Activated CD4-positive, alpha-beta T cell treated with anti-CD3 and anti-CD28 coated beads, Interleukin-2, amount 50 U/mL, for 24 hours (primary cell): ENCODE measurements around the gene CDK16.

Experiments
- DNase-seq, 2 donors: peaks; one replicate each; pipeline ENCODE4 v3.0.0-alpha.2; 2020; ENCODE audit warnings: low read depth in 1 of 2, low spot score in 1 of 2

Gene CDK16

GRCh38 chrX:47185241-47185640, 33.2 kb upstream of the CDK16 start:
- no peak for DNase-seq

DNA sequence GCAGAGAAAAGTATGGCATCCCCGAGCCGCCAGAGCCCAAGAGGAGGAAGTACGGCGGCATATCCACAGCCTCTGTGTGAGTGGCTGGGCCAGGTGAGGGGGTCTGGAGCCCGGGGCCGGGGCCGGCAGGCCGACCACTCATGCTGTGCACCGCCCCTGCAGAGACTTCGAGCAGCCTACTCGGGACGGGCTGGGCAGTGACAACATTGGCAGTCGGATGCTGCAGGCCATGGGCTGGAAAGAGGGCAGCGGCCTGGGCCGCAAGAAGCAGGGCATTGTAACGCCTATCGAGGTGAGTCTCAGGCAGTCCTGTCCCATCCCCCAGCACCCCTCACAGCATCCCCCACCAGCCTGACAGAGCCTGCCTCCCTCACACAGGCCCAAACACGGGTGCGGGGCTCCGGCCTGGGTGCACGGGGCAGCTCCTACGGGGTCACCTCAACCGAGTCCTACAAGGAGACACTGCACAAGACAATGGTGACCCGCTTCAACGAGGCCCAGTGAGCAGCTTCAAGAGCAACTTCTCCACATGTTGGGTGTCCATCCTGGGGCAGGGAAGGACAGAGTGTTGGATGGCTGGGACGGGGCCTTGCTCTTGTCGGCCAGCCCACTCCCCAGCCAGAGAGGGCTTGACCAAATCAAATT, 32.3 kb upstream of the CDK16 start:
- DNase-seq, result no peak

GRCh38 chrX:47187106-47187677, 31.3 kb upstream of the CDK16 start:
- DNase-seq, result no peak

DNA sequence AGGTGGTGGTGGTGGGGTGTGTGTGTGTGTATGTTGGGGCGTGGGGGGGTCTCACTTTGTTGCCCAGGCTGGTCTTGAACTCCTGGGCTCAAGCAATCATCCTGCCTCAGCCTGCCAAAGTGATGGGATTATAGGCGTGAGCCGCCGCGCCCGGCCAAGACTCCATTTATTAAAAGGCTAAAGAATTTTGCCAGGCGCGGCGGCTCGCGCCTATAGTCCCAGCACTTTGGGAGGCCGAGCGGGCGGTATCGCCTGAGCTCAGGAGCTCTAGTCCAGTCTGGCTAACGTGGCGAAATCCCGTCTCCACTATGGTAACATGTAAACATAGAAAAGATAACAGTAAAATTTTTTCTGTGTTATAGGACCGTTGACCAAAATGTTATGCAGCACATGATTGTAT, 28.6 kb upstream of the CDK16 start:
- DNase-seq, result no peak

- DNase-seq, result peak; percentile 44 to 76
Measured at GRCh38 chrX:47190445-47191269, 27.8 kb upstream of the CDK16 start.

DNA sequence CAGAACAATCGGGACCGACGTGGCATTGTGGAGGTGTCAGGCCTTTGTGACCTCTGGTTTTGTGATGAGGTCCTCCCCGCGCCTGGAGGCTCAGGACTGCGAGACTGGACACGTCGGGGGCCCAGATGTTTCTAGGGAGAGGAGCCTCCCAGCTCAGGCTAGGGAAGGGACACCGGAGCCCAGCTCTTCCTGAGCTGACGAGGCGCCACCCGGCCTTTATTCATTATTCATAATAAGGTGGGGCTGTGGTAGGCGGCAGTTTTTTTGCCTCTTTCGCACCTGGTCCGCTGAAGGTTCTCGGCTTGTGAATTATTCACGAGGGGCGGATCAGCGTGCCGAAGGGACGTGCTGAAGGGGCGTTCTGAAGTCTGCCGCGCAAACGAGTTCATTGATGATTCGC, 27.1 kb upstream of the CDK16 start:
- peak; percentile 4 to 37 for DNase-seq

DNA sequence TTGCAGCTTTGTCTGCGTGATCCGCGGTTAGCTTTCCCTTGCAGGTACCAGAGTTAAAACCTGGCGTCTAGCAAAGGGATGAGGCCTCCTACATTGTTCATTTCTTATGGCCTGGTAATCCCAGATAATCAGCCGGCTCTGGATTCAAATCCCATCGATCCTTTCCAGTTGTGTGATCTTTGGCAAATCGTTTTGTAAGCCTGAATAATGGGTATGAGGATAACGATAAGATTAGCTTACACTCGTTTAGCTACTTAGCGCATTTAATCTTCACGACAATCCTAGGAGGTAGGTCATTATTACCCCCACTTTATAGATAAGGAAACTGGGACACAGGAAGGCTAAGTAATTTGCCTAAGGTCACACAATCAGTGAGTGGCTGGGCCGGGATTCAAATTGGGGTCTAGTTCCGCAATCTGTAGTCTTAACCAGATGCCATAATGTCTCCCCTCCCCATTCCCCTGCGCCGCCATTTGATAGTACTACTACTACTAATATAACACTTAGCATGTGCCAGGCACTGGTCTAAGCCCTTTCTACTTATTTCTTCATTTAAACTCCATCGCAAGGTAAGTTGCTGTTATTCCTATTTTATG, 26.6 kb upstream of the CDK16 start:
- DNase-seq, result no peak

GRCh38 chrX:47193475-47194193, 24.8 kb upstream of the CDK16 start, which contains the start of gene UBA1:
Gene UBA1, plus strand, starts transcription at chrX:47193829. Its CDS starts 4,974 bp downstream, at chrX:47198803.
- peak; percentile 71 to 90 for DNase-seq

DNA sequence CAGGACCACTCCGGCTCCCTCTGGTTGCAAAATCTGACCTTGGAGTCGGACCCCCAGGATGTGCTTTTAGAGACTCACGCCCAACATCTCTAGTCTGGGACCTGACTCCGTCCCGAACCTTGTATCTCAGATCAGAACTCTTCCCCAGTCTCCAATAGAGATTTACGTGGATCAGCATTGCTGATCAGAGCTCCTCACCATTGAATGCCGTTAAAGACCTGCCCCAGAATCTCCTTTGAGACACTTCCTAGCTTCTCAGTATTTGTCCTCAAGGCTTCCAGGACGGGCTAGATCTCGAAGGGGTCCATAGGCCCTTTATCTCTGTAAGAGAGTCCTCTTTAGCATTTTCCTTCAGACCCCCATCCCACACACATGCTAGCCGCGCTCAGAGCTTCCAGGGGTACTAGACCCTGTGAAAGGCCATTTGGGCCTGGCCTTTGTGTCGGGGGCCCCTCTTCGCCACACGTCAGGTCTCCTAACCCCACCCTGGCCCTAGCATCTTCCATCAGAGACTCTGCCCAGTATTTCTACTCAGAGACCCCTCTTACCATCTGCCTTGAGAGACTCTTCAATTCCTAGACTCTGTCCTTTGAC, 24.2 kb upstream of the CDK16 start:
- DNase-seq, result no peak

DNA sequence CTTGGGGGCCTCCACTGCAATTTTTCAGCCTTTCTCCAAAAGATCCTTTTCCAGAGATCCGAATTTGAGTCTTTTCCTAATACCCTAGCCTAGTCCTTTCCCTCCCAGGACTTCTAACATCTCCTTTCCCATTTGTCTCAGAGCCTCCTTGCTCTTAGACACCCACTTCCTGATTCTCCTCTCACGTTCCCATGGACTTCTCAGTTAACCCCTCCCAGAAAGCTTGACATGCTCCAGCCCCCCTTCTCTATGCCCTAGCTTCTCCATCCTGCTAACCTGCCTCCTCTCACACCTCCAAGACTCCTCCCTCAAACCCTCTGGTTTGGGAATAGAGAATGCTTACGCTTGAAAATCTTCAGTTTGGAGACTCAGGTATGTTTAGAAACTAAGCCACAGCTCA, 22.4 kb upstream of the CDK16 start:
- DNase-seq, result no peak

DNA sequence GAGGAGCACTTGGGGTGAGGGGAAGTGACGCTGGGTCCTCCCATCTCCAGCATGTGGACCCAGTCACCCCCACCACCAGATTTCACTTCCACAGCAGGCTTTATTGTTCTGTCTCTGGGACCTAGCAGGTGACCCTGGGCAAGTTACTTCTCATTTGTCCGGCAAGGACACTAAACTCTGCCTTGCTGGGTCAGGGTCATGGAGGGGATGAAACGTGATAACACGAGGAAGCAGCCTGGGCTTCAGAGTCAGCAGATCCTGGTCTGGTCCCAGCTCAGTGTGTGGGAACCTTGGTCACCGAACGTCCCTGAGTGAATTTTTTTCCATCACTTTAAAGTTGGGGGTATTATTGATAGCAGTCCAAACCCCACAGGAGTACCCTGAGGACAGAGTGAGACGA, 21.0 kb upstream of the CDK16 start:
- DNase-seq, result no peak

GRCh38 chrX:47198026-47198686, 20.3 kb upstream of the CDK16 start:
- DNase-seq, result no peak

- no peak for DNase-seq
Measured at GRCh38 chrX:47198687-47199080, 19.8 kb upstream of the CDK16 start.

GRCh38 chrX:47199286-47199685, 19.2 kb upstream of the CDK16 start:
- DNase-seq, result no peak

- no peak for DNase-seq
Measured at GRCh38 chrX:47200385-47201150, 17.9 kb upstream of the CDK16 start.

GRCh38 chrX:47201345-47201944, 17.0 kb upstream of the CDK16 start:
- DNase-seq, result no peak

- no peak for DNase-seq
Measured at GRCh38 chrX:47202316-47202715, 16.2 kb upstream of the CDK16 start.

DNA sequence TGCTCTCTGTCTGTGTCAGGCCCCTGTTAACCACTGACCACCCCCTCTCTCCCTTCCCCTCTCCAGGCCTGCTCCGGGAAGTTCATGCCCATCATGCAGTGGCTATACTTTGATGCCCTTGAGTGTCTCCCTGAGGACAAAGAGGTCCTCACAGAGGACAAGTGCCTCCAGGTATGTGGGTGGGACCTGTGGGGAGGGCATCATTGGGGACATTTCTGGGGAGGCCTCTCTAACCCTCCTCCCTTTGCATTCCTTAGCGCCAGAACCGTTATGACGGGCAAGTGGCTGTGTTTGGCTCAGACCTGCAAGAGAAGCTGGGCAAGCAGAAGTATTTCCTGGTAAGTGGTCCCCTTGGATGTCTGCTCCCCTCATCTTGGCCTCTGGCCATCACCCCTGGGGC, 15.6 kb upstream of the CDK16 start:
- DNase-seq, result no peak

- no peak for DNase-seq
Measured at GRCh38 chrX:47204970-47205369, 13.5 kb upstream of the CDK16 start.
